ENCODE measurements around the gene GRIN3B. TPM values are rescaled to one million over a fixed set of nuclear protein-coding genes. Genes with fewer than 3 reads are reported as not detected.

Gene GRIN3B
- total and polyA plus RNA-seq, 2 of the 8 experiments (the other 6 are each of a cell fraction or from before 2014, with no cell fraction given) = 0.45 to 1.0 TPM

- H3K9me3 ChIP-seq (ENCODE audit: insufficient read depth in 2 of 2, low read depth in 1 of 2, low read length in 1 of 2) = no peaks in the 10 kb centered on the region
- peaks cover 0 to 7% (median 4%) of the 10 kb centered on the region in 4 experiments; a peak in 3 of 7 replicates for H3K4me1 ChIP-seq (replicated peaks in 1 of 4; ENCODE audit: control insufficient read depth in 3 of 4, insufficient read depth in 4 of 4, low read length in 3 of 4)
- no peak overlapping the region for H4K5ac ChIP-seq (ENCODE audit: insufficient read length, low read depth, low read length)
- no peak overlapping the region for H4K91ac ChIP-seq (replicated peaks; ENCODE audit: insufficient read length, low read length)
- peaks cover 0 to 9% (median 2%) of the 10 kb centered on the region in 4 experiments; a peak in 3 of 7 replicates for H3K27me3 ChIP-seq (replicated peaks in 1 of 4; ENCODE audit: control insufficient read depth in 3 of 4, extremely low read depth in 1 of 4, insufficient read depth in 3 of 4, low read length in 3 of 4)
- FAIRE-seq = no peak
- POLR2A ChIA-PET (ENCODE audit: partially characterized antibody) = interaction anchor here (0.8 to 7.3 kb wide), 3 partner anchors 8 to 66 kb away, joined by 3 to 81 read pairs (median 33); partner anchors contain the start of gene WDR18
- no peak overlapping the region for H3K23ac ChIP-seq (ENCODE audit: insufficient read length)
- H3K4ac ChIP-seq (replicated peaks; ENCODE audit: insufficient read length, low read depth, low read length) = no peak overlapping the region
- H2AFZ ChIP-seq (ENCODE audit: low read length) = no peak overlapping the region
- CTCF ChIA-PET (ENCODE audit: partially characterized antibody) = interaction anchor here (0.6 to 3.4 kb wide), 4 partner anchors 10 to 844 kb away, joined by 3 to 13 read pairs (median 4); no protein-coding TSS in a partner anchor
- H3K23me2 ChIP-seq (ENCODE audit: low read depth, low read length) = peaks cover 2% of the 10 kb centered on the region; the same call in 1 of the 2 replicates
- H3K18ac ChIP-seq (ENCODE audit: extremely low read depth, low read length) = no peak overlapping the region; the same call in 1 of the 2 replicates
- no peak overlapping the region for H2BK120ac ChIP-seq (replicated peaks; ENCODE audit: low read depth, low read length)
- peaks cover 2 to 28% (median 9%) of the 10 kb centered on the region in 4 experiments; a peak in 5 of 8 replicates for H3K36me3 ChIP-seq (ENCODE audit: control insufficient read depth in 2 of 4, insufficient read depth in 4 of 4, low read length in 3 of 4)
- no peak overlapping the region for H2BK12ac ChIP-seq (ENCODE audit: low read depth, low read length)
- H4K20me1 ChIP-seq (replicated peaks in 1 of 2; ENCODE audit: control insufficient read depth in 1 of 2, insufficient read depth in 2 of 2, low read length in 2 of 2) = peaks cover 9 to 20% of the 10 kb centered on the region in 2 experiments
- 0 out of 2 replicates have a peak overlapping the region, but pooled peaks have one; percentile 18 for H2BK5ac ChIP-seq (ENCODE audit: low read depth, low read length)
- 96% methylated on average over 32 of the region's 43 CpGs; no CpG with 5 or more reads in 1 of the 2 experiments for WGBS, 2 experiments (ENCODE audit: extremely low coverage in 1 of 2, insufficient coverage in 1 of 2, insufficient read length in 1 of 2, insufficient replicate concordance in 2 of 2, low coverage in 1 of 2, low lambda C conversion rate in 2 of 2, missing lambda C conversion rate in 1 of 2)
- no peak overlapping the region for H3K27ac ChIP-seq (ENCODE audit: low read depth, low read length)
- H2BK20ac ChIP-seq (ENCODE audit: low read length) = no peak overlapping the region
- no peak overlapping the region for H2BK15ac ChIP-seq (ENCODE audit: low read length)
- H3K4me3 ChIP-seq (ENCODE audit: extremely low read depth in 1 of 4, insufficient read depth in 2 of 4, low read depth in 3 of 4, low read length in 4 of 4) = no peak overlapping the region
- no peak overlapping the region for H3K9ac ChIP-seq (replicated peaks in 1 of 4; ENCODE audit: extremely low read depth in 1 of 4, low read depth in 3 of 4, low read length in 3 of 4)
- H3K79me2 ChIP-seq (ENCODE audit: control insufficient read depth in 1 of 2, insufficient read depth in 2 of 2, low read length in 2 of 2) = no peaks in the 10 kb centered on the region
- no peak overlapping the region for H3K4me2 ChIP-seq (ENCODE audit: insufficient read depth in 1 of 2, low read depth in 2 of 2, low read length in 2 of 2)
- DNase-seq (ENCODE audit: low read depth in 1 of 2, low spot score in 2 of 2) = no peak
- no peak overlapping the region for H3K56ac ChIP-seq (replicated peaks; ENCODE audit: insufficient read length, low read depth, low read length)
- no peak overlapping the region for H2AK5ac ChIP-seq (ENCODE audit: low read depth, low read length)
- no peak overlapping the region for H3K14ac ChIP-seq (ENCODE audit: insufficient read length)
- peak overlapping the region; percentile 14 for H4K8ac ChIP-seq (ENCODE audit: extremely low read depth, insufficient read depth, low read length)
- H3K79me1 ChIP-seq (ENCODE audit: low read depth, low read length) = no peaks in the 10 kb centered on the region; the same call in 1 of the 2 replicates
- no peak for TF ChIP-seq GABPA (IDR thresholded peaks at IDR 0.05; ENCODE audit: borderline replicate concordance, insufficient read depth, low read length)
- TF ChIP-seq USF2 (IDR thresholded peaks at IDR 0.05; ENCODE audit: low read length) = no peak
- TF ChIP-seq SIN3A (conservative IDR thresholded peaks at IDR 0.05 in 1 of 2, IDR thresholded peaks at IDR 0.05 in 1 of 2; ENCODE audit: low read depth in 1 of 2, low read length in 2 of 2) = no peak
- TF ChIP-seq CEBPB (IDR thresholded peaks at IDR 0.05; ENCODE audit: low read depth, low read length) = no peak
- TF ChIP-seq POU5F1 (IDR thresholded peaks at IDR 0.05; ENCODE audit: low read depth, low read length) = no peak
- TF ChIP-seq HDAC6 (IDR thresholded peaks at IDR 0.05; ENCODE audit: low read depth, low read length) = no peak
- TF ChIP-seq MAFK (IDR thresholded peaks at IDR 0.05; ENCODE audit: low read depth, low read length) = no peak
- TF ChIP-seq TEAD4 (IDR thresholded peaks at IDR 0.05; ENCODE audit: low read depth, low read length) = no peak
- no peak for TF ChIP-seq JUN (IDR thresholded peaks at IDR 0.05; ENCODE audit: low read depth, low read length)
- no peak for TF ChIP-seq RXRA (IDR thresholded peaks at IDR 0.05; ENCODE audit: insufficient read depth, low read depth, low read length)
- TF ChIP-seq KDM4A (IDR thresholded peaks at IDR 0.05; ENCODE audit: low read depth, low read length, severe bottlenecking) = no peak
Observed at GRCh38 chr19:993831-994393, 6.3 kb upstream of the GRIN3B start.

Measured in H1 (cell line).